GM20000 (cell line): ENCODE data around the gene HDC.

Experiments
- DNase-seq: peaks from one replicate; pipeline ENCODE4 v3.0.0; 2012; ENCODE audit warnings: low spot score
- CTCF ChIP-seq: IDR thresholded peaks from 2 replicates; pipeline ENCODE4 v1.5.1; 2012; ENCODE audit warnings: mild to moderate bottlenecking, control low read depth; ENCODE audit errors: extremely low read depth, missing control alignments

HDC gene

GRCh38 chr15:50287324-50288116, 22.0 kb upstream of the HDC start:
- TF ChIP-seq CTCF = no peak
- no peak for DNase-seq

GRCh38 chr15:50281427-50281826, 15.9 kb upstream of the HDC start:
- DNase-seq = no peak

DNA sequence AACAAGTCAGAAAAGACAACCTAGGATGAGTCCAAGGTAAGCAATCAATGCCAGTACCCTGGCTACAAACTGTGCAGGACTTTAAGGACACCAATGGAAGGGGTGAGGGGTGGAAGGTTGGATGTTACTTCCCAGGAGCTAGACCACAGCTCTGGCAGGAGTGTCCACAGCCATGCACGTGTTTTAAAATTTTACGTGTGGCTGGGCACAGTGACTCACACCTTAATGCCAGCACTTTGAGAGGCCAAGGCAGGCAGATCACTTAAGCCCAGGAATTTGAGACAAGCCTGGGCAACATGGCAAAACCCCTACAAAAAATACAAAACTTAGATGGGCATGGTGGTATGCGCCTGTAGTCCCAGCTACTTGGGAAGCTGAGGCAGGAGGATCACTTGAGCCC, 14.7 kb upstream of the HDC start:
- no peak for DNase-seq
- TF ChIP-seq CTCF = no peak

More at GRCh38 chr15:50281427-50281826, 15.9 kb upstream of the HDC start:
- no peak for TF ChIP-seq CTCF

DNA sequence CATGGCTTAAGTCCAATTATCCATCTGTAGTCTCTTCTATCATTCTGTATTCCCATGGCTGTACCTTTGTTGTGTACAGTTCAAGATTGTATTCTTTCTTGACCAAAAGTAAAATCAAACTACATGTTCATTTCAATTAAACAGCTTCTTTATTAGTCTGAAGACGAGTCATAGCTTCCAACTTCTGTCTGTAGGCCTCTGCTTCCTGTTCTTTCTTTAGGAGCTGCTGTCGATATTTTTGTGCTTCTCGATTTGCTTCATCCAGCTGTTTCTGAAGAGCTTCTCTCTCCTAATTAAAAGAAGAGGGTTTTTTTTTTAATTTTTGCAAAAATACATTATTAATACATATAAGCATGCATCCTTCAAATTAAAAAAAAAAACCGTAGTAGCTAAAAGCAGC, 13.0 kb upstream of the HDC start:
- DNase-seq = no peak

DNA sequence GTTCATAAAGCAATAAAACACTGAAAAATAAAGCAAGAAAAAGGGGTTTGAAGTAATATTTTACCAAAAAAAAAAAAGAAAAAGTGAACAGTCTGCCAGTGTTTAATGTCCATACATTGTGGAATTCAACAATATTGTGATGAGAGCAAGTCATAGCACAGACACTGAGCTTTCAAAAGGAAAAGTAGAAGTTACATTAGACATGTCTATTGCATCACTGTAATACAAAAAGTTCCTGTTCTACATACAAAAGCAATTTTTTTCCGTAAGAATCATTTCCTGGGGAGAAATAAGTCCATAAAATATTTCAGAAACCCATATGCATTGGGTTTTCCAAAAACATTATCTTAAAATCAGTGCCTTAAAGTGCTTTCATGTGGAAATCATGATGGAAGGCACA, 11.8 kb upstream of the HDC start:
- no peak for TF ChIP-seq CTCF
- no peak for DNase-seq

More for the DNA sequence above, 13.0 kb upstream of the HDC start:
- TF ChIP-seq CTCF = no peak

- DNase-seq = no peak
- TF ChIP-seq CTCF = no peak
These were observed 10.4 kb upstream of the HDC start for GRCh38 chr15:50275908-50276307.

DNA sequence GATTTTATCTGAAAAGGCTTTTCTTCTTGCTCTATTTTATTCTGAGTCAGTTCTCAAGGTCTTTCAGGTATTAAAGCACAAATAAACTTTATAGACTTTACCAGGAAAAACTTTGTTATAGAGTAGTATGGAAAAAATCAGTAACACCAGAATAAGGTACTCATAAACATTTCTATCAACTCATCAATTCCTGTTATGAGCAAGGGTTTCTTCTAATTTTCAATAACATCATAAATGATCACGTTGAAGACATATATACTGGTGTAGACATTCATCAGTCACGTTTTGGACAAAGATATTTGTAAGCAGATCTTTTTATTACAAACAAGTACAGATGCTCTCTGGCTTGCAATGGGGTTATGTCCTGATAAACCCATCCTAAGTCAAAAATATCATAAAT, 9.6 kb upstream of the HDC start:
- no peak for TF ChIP-seq CTCF
- no peak for DNase-seq
